GM18517 (cell line): Measurements from ENCODE around the gene IDH3A.

Experiments
- ATAC-seq: cut with Tn5 transposase; IDR thresholded peaks from one replicate; pipeline ENCODE4 v1.9.1; 2021; ENCODE audit warnings: mild to moderate bottlenecking, moderate library complexity; ENCODE audit not compliant: unreplicated experiment

IDH3A gene

GRCh38 chr15:78201281-78202190 is 52.4 kb downstream of the IDH3A start:
- ATAC-seq, result no peak

GRCh38 chr15:78203346-78204225 is 54.4 kb downstream of the IDH3A start:
- no peak for ATAC-seq

- ATAC-seq, result no peak
These were observed 55.5 kb downstream of the IDH3A start for GRCh38 chr15:78204351-78205309.

GRCh38 chr15:78205337-78205736 is 56.2 kb downstream of the IDH3A start:
- ATAC-seq, result no peak

- no peak for ATAC-seq
These were observed 56.7 kb downstream of the IDH3A start for GRCh38 chr15:78205856-78206255.

- ATAC-seq, result no peak
These were observed 57.4 kb downstream of the IDH3A start for GRCh38 chr15:78206326-78207109.

GRCh38 chr15:78207110-78207458 is 57.9 kb downstream of the IDH3A start:
- no peak for ATAC-seq

- ATAC-seq, result no peak
These were observed 58.6 kb downstream of the IDH3A start for GRCh38 chr15:78207641-78208340.

GRCh38 chr15:78208341-78208844 is 59.2 kb downstream of the IDH3A start:
- ATAC-seq, result no peak

GRCh38 chr15:78208887-78209645 is 59.9 kb downstream of the IDH3A start:
- no peak for ATAC-seq

- ATAC-seq, result no peak
These were observed 60.6 kb downstream of the IDH3A start for GRCh38 chr15:78209646-78210348.

- ATAC-seq, result no peak
These were observed 61.2 kb downstream of the IDH3A start for GRCh38 chr15:78210349-78210717.

GRCh38 chr15:78211189-78211921 is 62.2 kb downstream of the IDH3A start:
- no peak for ATAC-seq

GRCh38 chr15:78212008-78212407 is 62.8 kb downstream of the IDH3A start:
- ATAC-seq, result no peak

- ATAC-seq, result no peak
These were observed 63.6 kb downstream of the IDH3A start for GRCh38 chr15:78212546-78213424.

GRCh38 chr15:78213425-78213750 is 64.2 kb downstream of the IDH3A start:
- ATAC-seq, result no peak
